SK-N-MC (cell line): ENCODE data around the gene CFAP77.

Experiments used
- EZH2 ChIP-seq: fragments of 200-600 bp; sonication (generic); IDR thresholded peaks from one replicate; pipeline ENCODE4 v1.6.1; 2017; ENCODE audit warnings: antibody characterized with exemption
- FOXP2 ChIP-seq: optimal IDR thresholded peaks from 2 replicates; pipeline ENCODE3; 2011; ENCODE audit warnings: mild to moderate bottlenecking, moderate library complexity; ENCODE audit not compliant: insufficient read depth; ENCODE audit errors: extremely low read length, control extremely low read depth
- POLR2AphosphoS5 ChIP-seq: IDR thresholded peaks from 2 replicates; pipeline ENCODE4 v1.6.1; 2012; ENCODE audit warnings: mild to moderate bottlenecking, low read depth, low read length, borderline replicate concordance

GRCh38 chr9:132520612-132521011 lies 110.6 kb downstream of the CFAP77 start:
- TF ChIP-seq EZH2 (no peak), POLR2AphosphoS5 (no peak), FOXP2 (no peak)
